GM12801 (cell line): ENCODE data around the gene GLTP.

Experiments used
- TF ChIP-seq, protein P1 (sequence below): IDR thresholded peaks from one replicate; pipeline ENCODE4 v1.5.1; 2011; ENCODE audit warnings: control low read depth; ENCODE audit not compliant: insufficient read length; ENCODE audit errors: extremely low read depth

The GLTP gene

DNA sequence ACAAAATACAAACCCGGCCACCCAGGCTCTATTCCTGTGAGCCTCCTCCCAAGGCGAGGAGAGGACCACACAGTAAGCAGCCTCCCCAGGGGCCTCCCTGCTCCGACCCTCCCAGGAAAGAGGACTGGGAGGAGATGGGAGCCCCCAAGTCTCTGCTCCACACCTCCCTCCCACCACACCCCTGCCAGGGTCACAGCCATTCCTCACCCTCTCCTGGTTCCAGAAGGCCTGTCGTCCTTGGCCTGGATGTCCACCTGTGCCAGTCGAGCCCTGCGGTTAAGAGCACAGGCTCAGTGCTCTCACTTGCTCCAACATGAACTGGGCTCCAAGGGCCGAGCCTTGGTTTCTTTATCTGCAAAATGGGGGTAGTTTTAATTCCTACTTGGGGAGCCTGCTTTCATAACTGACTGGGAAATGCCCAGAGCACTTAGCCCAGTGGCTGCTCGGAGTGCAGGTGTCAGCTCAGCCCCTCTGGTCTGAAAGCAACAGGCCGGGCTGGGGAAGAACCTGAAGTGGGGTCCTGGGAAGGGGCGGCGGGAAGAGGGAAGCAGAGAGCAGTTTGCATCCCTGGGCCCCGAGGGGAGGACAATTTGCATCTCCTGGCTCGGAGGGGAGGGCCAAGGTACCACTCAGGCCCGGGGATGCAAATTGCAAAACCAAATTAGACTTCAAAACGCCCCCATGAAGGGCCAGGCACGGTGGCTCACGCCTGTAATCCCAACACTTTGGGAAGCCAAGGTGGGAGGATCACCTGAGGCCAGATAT, 43.3 kb upstream of the GLTP start:
- TF ChIP-seq, protein P1, sequence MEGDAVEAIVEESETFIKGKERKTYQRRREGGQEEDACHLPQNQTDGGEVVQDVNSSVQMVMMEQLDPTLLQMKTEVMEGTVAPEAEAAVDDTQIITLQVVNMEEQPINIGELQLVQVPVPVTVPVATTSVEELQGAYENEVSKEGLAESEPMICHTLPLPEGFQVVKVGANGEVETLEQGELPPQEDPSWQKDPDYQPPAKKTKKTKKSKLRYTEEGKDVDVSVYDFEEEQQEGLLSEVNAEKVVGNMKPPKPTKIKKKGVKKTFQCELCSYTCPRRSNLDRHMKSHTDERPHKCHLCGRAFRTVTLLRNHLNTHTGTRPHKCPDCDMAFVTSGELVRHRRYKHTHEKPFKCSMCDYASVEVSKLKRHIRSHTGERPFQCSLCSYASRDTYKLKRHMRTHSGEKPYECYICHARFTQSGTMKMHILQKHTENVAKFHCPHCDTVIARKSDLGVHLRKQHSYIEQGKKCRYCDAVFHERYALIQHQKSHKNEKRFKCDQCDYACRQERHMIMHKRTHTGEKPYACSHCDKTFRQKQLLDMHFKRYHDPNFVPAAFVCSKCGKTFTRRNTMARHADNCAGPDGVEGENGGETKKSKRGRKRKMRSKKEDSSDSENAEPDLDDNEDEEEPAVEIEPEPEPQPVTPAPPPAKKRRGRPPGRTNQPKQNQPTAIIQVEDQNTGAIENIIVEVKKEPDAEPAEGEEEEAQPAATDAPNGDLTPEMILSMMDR = no peak

DNA sequence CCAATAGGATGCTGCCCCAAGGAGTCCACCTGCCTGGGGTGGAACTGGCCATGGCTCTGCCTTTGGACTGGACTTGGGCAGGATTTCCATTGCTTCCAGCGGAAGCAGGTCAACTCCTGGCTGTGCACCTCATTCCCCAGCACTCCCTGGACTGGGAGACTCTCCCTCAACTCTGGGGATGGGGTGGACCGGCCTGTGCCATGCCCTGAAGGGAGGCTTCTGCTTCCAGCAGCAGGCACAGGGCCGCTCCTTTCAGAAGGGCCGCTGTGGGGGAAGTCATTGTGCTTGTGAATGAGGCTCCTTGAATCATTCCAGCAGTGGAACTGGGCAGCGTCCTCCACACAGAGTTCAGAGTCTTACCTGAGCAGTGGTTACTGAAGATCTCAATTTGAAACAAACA, 42.7 kb upstream of the GLTP start:
- TF ChIP-seq, protein P1 = no peak

DNA sequence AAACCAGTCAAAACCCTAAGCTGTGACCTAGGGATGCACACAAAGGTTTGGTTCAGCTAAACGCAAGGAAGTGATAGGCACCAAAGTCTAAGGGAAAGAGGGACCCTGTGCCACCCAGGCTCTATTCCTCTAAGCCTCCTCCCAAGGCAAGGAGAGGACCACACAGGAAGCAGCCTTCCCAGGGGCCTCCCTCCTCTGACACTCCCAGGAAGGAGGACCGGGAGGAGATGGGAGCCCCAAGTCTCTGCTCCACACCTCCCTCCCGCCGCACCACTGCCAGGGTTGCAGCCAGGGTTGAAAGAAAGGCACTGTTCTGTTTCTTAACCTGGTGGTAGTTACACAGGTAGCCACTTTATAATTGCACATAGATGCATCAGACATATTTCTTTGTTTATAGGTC, 41.6 kb upstream of the GLTP start:
- TF ChIP-seq, protein P1 = no peak

DNA sequence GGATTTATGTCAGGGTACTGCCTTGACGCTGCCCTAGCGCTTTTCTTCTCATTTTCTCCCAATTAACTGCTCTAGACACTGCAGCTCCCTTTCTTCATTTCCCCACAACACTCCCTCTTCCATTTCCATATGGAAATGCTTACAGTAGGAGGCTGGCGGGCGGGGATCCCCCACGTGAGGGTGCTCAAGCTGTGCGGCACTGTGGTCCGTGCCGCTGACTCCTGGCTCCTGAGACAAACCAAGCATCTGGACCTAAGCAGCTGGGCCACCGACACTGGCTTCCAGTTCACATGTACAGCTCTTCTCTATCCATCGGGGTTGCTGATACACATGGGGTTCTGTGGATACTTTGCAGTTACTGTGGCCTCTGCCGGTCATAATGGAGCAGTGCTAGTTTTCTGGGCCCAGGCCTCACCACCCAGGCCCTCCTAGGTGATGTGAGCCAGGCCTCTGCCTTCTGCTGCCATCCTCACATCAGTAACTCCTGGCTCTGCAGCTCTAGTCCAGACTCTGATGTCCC, 40.0 kb upstream of the GLTP start:
- TF ChIP-seq, protein P1 = no peak

DNA sequence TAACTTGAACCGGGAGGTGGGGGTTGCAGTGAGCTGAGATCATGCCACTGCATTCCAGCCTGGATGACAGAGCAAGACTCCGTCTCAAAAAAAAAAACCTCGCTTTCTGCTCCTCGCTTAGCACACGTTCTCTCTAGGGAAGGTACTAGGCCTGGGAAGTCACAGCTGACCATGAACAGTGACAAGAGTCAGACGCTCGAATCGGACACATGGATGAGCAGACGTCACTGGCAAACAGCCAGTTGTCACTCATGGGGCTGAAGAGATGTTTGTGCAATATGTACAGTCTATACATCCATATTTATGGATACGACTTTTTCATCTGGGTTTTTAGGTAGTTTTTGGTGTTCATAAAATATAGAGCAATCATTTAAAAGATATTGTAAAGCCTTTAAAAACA, 39.1 kb upstream of the GLTP start:
- TF ChIP-seq, protein P1 = no peak

DNA sequence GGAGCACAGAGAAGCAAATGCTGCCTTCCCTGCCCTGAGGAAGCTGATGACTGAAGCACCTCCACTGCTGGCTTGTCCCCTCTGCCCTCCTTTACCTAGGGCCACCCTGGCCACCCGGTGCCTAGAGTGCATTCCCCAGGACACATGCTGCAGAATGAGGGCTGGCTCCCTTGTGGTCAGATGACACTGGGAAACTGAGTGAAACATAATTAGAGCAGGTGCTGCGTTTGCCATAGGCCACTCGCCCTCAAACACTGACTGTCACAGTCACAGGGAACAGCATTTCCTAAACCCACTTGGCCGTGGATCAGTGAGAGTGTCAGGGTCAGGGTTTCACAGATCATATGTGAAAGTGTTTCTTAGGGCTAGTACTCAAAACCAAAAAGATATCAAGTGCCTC, 35.7 kb upstream of the GLTP start:
- TF ChIP-seq, protein P1 = no peak

DNA sequence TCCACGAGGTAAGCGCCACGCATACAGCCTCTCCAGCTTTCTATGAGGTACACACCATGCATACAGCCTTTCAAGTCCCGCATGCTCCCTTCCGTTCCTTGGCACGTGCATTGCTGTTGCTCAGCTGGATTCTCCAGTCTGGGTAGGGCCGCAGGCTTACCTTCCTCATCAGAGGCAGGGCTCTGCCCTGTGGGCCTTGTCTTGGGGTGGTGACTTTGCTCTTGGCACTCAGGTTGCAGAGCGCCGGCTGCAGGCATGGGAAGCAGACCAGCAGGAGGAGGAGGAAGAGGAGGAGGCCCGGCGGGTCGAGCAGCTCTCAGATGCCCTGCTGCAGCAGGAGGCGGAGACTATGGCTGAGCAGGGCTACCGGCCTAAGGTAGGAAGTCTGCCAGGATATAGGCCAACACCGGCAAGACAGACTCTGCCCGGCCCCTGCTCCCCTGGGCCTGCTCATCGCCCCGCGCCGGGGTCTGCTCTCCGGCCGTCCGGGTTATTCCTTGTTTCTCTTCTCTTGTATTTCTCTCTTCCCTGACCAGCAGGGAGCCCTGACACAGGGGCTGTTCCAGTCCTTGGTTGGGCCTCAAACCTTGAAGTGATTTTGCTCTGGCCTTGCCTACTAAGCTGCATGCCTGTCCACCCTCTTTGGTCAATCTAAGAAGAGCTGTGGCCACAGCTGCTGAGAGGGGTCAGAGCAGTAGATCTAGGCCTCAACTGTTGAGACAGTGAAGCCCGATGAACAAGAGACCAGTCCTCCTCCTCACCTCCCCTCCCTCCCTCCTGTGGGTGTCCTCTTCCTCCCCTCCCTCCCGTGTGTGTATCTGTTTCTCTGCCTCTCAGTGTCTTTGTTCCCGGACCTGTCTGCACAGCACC, 35.1 kb upstream of the GLTP start:
- TF ChIP-seq, protein P1 = no peak
